Daoy (cell line): Measurements from ENCODE around the gene SLC15A2. TPM values are rescaled to one million over a fixed set of nuclear protein-coding genes. Genes with fewer than 3 reads are reported as not detected.
"Not testable (repeated sequence)": the region's sequence is repeated elsewhere in the genome, so short reads cannot be mapped to it uniquely, and the experiment has no call there.

Experiments
- DNase-seq: peaks from one replicate; pipeline ENCODE4 v3.0.0-alpha.2; 2015; ENCODE audit warnings: low read depth
- total RNA-seq: library from RNA; depleted of rRNA; stranded (reverse); fragments of >200 nt; shearing (Covaris generic); gene quantifications from 2 replicates; pipeline ENCODE4 v1.2.3, GENCODE V29; 2014; rRNA removed

SLC15A2 gene
- 0.15 and 0.17 TPM in 2 replicates for total RNA-seq

GRCh38 chr3:121894301-121894990 lies at the start of gene SLC15A2:
SLC15A2 (plus strand) TSS chr3:121894401; CDS start chr3:121894477, 76 bp downstream.
- no peak for DNase-seq

DNA sequence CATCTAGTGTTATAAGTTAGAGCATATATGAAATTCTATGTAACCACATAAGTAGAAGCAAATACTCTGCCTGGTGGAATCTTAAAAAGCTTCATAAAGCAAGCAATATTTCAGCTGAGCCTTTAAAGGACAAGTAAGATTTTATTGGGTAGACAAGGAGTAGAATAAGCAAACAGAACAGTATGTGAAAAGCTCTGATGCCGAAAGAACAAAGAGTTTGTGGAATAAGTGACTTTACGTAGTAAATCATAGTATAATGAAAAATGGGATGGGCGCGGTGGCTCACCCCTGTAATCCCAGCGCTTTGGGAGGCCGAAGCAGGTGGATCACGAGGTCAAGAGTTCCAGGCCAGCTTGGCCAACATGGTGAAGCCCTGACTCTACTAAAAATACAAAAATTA lies 49.3 kb upstream of the SLC15A2 start:
- DNase-seq, result no peak

- DNase-seq, result no peak
Observed at GRCh38 chr3:121852256-121852655, 41.9 kb upstream of the SLC15A2 start.

DNA sequence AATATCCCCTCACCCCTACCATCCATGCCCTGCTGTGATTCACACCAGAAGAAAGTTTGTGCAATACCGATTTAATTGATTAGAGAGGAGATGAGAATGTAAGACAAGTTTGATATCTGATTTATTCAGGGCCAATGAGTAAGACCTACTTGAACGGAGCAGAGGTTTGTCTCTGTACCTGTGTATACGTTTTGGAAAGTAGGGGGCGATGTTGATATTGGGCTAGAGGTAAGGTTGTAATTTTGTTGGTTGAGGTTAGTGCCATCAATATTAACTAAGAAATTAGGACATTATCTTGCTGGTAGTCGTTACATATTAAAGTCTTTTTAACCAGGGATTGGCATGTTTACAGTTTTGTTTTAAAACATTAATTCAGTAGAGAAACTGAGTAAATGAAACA lies 38.6 kb upstream of the SLC15A2 start:
- DNase-seq, result no peak

DNA sequence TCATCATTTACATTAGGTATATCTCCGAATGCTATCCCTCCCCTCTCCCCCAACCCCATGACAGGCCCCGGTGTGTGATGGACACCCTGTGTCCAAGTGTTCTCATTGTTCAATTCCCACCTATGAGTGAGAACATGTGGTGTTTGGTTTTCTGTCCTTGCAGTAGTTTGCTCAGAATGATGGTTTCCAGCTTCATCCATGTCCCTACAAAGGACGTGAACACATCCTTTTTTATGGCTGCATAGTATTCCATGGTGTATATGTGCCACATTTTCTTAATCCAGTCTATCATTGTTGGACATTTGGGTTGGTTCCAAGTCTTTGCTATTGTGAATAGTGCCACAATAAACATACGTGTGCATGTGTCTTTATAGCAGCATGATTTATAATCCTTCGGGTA lies 36.4 kb upstream of the SLC15A2 start:
- not testable (repeated sequence) for DNase-seq

GRCh38 chr3:121863247-121863646 lies 31.0 kb upstream of the SLC15A2 start:
- DNase-seq, result not testable (repeated sequence)

- no peak for DNase-seq
Observed at GRCh38 chr3:121863801-121864200, 30.4 kb upstream of the SLC15A2 start.

GRCh38 chr3:121869736-121870135 lies 24.5 kb upstream of the SLC15A2 start:
- DNase-seq, result no peak

DNA sequence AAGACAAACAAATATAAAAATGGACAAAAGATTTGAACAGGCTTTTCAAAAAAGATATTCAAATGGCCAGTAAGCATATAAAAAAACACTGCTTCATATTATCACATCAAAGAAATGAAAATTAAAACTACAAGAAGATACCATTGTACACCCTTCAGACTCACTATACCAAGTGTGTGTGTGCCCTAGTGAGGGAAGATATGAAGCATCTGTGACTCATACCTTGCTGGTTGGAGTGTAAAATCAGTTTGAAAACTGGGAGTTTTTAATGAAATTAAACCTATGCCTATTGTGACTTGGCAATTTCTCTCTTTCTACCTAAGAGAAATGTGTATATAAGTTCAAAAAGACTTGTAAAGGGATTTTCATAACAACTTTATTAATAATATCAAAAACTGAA lies 23.5 kb upstream of the SLC15A2 start:
- no peak for DNase-seq

GRCh38 chr3:121871430-121871829 lies 22.8 kb upstream of the SLC15A2 start:
- no peak for DNase-seq

- DNase-seq, result no peak
Observed at GRCh38 chr3:121878411-121878810, 15.8 kb upstream of the SLC15A2 start.

- DNase-seq, result peak; percentile 16
Observed at GRCh38 chr3:121883507-121883906, 10.7 kb upstream of the SLC15A2 start.

GRCh38 chr3:121885386-121885785 lies 8.8 kb upstream of the SLC15A2 start:
- no peak for DNase-seq

- DNase-seq, result no peak
Observed at GRCh38 chr3:121895121-121895520, 920 bp downstream of the SLC15A2 start.

DNA sequence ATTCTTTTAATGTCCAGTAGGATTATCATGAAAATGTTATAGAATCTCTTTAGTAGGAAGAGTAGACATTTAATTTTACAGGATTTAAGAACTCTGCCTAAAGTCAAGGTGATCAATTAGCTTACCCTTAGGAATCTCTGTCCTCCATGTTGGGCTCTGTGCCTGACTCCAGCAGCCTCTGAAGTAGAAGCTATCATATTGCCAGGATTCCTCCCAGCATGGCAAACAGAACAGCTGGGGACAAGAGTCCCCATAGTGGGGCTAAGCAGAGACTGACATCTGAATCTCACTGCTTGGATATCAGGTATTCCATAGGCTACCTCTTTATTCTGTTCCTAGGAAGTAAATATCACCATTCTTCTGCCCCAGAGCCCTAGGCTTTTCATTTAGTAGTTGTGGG lies 1.5 kb downstream of the SLC15A2 start:
- no peak for DNase-seq

DNA sequence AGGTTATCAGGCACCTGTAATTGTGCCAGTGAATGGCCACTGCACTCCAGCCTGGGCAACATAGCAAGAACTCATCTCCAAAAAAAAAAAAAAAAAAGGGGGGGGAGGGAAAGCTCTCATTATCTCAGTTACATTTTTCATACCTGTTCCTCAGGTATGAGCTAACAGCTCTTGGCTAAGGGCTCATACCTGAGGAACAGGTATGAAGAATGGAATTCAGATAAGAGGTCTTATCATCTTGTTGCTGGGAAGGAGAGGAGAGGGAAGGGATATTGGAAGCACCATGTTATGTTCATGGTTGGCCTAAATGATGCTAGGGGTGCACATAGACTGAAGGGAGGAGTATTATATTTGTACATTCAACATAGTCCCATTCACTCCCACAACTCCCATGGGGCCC lies 2.6 kb downstream of the SLC15A2 start:
- DNase-seq, result no peak

GRCh38 chr3:121897296-121897695 lies 3.1 kb downstream of the SLC15A2 start:
- DNase-seq, result no peak

DNA sequence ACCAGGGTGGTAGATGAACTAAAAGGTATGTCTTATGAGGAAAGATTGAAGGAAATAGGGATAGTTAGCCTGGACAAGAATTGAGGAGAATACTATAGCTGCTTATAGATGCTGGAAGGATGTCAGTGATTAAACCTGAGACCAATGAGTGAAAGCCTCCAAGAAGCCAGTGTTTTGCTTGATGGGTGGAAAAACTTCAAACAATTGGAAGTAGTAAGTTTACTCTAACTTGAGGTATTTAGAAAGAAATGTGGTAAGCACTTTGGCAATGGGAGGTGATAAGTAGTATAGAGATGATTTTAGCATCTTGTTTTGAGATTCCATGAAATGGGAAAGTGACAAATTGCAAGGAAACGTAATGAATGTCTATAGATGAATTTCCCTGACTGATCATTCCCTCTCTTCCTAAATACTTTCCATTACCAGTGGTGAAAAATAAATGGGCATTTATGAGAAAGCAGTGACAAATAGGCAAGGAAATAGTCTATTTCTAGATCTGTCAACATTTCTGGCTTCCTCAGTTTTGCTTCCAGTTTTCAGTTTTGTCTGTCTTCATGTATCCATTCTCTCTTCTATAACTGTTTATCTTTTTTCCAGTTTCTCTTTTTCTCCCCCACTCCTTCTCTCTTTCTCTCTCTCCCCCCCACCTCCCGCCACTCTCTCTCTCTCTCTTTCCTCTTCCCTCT lies 19.2 kb downstream of the SLC15A2 start:
- DNase-seq, result no peak

DNA sequence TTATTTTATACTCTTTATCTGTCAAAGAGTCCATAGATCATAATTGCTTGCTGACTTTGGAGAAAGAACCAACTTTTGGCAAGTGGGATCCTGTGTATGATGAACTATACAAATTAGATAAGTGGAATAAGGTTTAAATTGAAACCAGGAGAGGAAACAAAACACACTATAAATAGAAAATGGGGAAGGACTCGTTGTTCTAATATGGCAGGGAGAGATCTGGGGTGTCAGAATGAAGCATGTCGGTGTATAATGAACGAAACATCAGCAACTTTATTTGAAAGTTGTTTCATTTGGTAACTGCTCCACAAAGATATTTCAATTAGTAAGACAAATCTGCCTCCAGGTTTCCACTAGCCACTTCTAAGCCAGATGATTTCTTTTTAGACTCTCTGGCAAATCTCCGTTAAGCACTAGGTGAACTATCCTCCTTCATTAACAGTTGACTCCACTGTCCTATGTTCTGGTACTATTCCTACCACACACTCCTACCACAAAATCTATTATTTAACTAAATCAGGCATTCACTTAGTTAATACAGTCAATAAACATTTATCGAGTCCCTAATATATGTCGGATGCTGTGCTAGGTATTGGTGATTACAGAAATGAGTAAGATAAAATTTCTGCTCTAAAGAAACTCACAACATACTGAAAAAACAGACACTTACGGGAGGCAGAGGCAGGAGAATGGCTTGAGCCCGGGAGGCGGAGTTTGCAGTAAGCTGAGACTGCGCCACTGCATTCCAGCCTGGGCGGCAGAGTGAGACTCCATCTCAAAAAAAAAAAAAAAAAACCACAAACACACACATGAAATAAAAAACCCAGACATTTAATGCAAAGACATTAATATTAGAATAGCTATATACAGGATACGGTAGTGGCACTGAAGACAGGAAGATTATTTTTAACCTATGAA lies 20.1 kb downstream of the SLC15A2 start:
- no peak for DNase-seq

DNA sequence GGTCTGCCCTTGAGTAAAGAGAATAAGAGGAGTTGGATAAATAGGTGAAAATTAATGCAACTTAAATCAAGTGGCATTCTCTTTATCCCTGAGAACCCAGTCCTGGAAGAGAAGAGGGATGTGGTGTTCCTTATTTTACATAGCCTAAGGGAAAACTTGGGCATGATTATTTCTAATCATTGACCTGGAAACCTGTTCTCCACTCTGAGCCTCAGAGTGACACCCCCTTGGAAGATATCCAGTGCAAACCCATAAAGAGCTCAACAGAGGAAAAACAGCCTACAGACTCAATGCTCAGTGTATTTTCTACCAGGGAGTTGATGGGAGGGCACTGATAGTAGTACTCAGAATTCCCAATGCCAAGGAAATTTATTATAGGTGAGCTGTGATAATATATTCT lies 22.0 kb downstream of the SLC15A2 start:
- no peak for DNase-seq

GRCh38 chr3:121918779-121919483 lies 24.7 kb downstream of the SLC15A2 start:
- DNase-seq, result peak; percentile 41

GRCh38 chr3:121924734-121925133 lies 30.5 kb downstream of the SLC15A2 start:
- no peak for DNase-seq
